GM18498 (cell line): Measurements from ENCODE around the gene ATG7.

Experiments
- ATAC-seq: cut with Tn5 transposase; IDR thresholded peaks from one replicate; pipeline ENCODE4 v1.9.1; 2021; ENCODE audit warnings: mild to moderate bottlenecking, moderate library complexity; ENCODE audit not compliant: unreplicated experiment

ATG7 gene

DNA sequence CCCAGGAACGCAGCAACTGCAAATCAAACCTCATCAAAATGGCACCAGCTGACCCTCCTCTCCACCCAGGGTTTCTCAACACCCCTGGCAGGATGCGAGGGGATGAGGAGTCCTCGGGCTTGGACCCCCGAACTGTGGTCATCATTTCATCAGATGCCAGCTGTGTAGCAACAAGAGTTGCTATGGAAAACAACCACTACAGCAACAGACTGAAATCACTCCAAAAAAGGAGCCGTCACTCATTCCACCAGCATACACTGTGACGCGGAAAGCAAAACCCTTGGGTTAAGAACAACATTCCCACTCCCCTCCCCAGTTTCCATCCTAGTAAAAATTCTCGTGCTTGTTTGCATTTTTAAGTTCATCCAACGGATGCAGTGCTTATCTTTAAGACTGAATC is 331.4 kb downstream of the ATG7 start:
- ATAC-seq: no peak

DNA sequence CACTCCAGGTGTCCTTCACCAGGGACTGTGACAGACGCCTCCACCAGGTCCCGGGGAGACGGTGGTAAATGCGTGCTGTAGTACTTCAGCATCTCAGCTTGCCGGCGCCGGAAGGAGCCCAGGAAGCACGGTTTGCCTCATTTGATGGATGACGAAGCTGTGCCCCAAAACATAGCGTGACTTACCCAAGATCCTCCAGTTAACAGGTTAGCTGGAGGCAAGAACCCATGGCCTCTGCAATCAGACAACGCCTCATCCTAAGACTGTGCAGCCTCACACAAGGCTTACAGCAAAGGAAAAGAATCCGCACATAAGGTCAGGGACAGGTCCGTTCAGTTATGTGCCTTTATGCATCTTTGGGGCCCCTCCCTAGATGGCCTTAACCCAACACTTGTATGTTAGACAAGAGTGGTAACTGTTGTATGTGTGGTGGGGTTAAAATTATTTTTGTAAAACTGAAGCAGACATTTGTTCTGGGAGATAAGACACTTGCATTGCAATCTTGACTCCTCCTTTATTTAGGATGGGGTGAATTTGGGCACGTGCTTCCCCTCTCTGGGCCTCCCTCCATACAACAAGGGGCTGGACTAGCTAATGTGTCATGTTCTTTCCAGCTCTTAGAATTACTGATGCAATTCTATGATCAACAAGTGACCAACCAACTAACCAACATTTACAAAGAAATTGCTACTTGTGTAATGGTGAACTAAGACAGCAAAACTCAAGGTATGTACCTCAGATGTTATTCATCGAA is 332.1 kb downstream of the ATG7 start:
- ATAC-seq: no peak

DNA sequence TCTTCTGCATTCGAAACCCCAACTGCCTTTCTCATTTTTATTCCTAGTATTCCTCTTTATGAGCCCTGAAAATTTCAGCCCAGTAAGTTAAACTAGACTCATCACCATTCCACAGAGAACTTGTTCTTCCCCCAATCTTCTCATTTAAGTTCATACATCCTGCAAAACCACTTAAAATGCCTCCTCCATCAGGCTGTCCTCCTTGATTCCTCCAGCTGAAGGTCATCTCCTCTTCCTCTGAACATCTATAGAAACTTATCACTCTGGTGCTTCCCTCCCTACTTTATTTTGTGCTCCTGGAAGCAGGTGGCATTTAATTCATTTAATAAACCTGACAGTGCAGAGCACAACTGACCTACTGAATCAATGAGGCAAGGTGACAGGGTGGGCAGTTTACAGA is 333.2 kb downstream of the ATG7 start:
- no peak for ATAC-seq

DNA sequence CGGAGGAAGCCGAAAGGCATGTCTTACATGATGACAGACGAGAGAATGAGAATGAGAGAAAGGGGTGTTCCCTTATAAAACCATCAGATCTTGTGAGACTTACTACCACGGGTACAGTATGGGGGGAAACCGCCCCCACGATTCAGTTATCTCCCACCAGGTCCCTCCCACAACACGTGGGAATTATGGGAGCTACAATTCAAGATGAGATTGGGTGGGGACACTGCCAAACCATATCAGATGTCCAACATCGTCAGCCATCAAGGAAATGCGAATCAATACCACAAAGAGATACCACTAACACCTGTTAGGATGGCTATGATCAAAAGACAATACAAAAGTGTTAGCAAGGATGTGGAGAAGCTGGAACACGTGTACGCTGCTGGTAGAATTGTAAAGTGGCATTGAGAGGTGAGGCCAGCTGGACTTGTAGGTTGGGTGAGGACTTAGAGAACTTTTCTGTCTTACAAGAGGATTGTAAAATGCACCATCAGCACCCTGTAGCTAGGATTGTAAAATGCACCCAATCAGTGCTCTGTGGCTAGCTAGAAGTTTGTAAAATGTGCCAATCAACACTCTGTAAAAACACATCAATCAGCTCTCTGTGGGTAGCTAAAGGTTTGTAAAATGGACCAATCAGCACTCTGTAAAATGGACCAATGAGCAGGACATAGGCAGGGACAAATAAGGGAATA is 334.0 kb downstream of the ATG7 start:
- ATAC-seq: no peak

DNA sequence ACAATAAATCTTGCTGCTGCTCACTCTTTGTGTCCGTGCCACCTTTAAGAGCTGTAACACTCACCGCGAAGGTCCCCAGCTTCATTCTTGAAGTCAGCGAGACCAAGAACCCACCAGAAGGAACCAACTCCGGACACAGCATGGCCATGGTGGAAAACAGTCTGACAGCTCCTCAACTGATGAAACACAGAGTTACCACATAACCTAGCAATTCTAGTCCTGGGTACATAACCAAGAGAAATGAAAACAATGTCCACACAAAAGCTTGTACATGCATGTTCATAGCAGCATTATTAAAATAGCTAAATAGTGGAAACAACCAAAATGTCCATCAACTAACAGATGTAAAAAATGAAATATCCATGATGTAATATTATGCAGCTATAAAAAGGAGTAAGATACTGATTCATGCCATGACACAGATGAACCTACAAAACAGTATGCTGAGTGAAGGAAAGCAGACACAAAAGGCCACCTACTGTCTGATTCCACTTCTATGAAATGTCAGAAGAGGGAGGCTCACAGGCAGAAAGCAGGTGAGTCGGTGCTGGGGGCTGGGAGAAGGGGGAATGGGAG is 334.8 kb downstream of the ATG7 start:
- no peak for ATAC-seq
